Stimulated activated CD4-positive, alpha-beta T cell treated with anti-CD3 and anti-CD28 coated beads, Interleukin-1b, Interleukin-23, amount 100 ng/mL, for 4 hours (primary cell): ENCODE results near the gene SLFNL1.

ENCODE experiments used
- DNase-seq, 2 donors: peaks; one replicate each; pipeline ENCODE4 v3.0.0-alpha.2; 2020; ENCODE audit warnings: low read depth in 2 of 2

SLFNL1 gene

GRCh38 chr1:41020109-41020576 is 1.4 kb downstream of the SLFNL1 start:
- no peak for DNase-seq

GRCh38 chr1:41019353-41019745 is 2.2 kb downstream of the SLFNL1 start:
- DNase-seq = no peak

DNA sequence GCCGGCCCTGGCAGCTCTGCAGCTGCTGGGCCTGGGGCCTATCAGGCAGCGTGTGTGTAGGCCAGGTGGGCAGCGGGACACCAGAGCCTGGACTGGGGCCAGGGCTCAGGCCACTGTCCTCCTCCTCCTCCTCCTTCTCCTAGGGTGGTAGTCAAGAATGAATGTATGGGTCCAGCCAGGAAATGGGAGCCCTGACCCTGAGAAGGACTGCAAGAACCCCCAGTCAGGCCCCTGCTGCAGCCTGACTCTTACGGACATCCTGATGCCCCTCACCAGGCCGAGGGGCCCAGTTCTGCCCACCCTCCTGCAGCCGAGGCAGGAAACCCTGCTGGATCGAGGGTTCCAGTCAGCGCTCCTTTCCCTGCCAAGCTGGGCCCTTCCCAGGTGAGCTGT is 3.5 kb downstream of the SLFNL1 start:
- DNase-seq = no peak

DNA sequence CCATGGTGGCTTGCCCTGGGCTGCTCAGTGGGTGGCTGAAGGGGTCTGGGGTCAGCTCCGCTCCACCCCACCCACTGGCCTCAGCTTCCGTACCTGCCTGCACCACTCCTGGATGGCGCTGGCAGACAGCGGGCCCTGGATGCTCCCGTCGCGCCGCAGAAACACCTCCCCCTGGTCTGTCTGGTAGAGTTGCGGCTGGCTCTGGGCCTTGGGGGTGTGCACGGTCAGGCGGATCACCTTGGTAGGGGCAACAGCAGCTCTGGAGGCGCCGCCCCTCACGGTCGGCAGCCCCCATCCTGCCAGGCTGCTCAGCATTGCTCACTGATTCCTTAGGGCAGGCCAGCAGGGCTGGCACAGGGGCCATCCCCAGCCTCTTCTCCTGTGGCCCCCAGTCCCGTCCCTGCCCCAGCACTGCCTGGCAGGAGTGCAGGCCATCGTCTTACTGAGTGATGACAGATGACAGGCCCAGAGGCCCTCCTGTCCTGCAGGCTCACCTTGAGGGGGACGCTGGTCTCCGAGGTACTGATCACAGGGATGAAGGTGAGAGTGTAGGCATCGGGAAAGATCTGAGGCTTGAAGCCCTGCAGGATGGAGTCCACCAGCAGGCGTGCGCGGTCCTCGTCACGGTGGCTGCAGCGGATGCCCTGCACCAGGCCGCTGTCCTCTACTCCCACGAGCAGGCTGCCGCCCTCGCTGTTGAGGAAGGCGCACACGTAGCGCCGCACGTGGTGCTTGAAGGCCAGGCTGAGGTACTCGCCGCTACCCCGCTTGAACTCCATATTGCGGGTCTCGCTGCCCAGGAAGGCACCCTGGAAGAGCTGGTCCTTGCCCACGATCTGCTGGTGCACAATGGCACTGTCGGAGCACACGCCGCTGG is 4.1 kb downstream of the SLFNL1 start:
- no peak for DNase-seq

DNA sequence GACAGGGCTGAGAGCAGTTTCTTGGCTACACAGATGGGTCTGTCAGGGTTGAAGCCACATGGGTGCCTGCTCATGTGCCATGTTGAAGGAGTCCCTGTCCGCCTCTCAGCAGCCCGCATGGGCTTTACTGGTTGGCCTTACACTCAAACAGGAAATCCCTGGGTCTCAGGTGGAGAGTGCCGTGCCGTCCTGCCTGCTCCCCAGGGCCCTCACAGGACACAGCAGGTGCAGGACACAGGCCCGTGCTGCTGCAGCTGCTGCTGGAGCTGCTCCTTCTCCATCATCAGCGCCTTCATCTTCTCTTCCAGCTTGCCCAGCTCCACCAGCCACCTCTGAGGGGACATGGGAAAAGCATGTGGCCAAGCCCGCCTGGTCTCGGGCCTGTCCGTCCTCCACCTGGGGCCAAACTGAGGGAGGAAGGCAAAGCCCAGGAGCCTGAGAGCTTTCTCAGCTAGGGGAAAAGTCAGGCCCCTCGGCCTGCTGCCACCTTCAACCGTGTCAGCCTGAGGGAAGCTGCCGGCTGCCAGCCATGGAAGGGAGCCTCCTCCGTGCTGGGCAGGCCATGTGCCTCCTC is 5.5 kb downstream of the SLFNL1 start:
- DNase-seq = no peak

DNA sequence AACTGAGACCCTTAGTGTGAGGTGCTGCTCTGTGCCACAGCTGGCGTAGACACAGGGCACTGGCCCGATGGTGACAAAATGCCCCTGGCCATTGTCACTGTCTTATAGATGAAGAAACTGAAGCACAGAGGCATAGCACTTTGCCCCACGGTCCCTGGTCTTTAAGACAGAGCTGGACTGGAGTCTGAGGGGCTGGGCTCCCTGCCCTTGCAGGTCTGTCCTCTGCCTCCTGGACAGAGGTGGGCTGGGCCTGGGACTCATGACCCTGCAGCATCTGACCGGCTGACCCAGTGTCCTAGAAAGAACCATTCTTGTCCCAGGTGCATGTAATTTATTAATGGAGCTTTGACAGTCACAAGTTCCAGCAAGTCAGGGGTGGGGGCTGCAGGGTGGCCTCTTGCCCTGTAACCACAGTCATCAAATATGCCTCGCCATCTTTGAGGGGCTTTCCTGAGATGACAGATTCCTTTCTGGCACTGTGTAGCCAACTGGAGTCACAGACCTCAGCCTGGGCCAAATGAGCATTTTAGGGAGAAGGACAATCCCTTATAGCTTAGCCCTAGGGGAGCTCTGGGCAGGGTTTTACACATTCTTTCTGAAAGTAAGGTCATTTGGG is 6.1 kb downstream of the SLFNL1 start:
- DNase-seq = no peak

DNA sequence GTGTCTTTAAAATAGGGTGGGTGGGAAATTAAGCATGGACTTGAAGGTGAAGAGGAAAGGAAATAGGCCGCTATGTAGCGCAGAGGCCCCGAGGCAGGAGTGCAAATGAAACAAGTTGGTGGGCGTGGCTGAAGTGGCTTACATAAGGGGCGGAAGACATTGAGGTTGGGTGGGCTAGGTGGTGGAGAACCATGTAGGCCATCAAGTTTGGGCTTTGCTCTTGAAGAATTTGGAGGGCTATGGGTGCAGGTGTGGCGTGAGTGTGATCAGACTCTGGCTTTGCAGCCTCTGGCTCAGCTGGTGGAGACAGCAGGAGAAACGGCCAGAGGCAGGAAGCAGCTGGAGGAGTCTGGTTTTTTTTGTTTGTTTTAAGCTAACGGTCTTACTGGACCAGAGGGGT is 6.7 kb downstream of the SLFNL1 start:
- no peak for DNase-seq

- no peak for DNase-seq
Observed at GRCh38 chr1:41013796-41014195, 7.7 kb downstream of the SLFNL1 start.

- DNase-seq = no peak
Observed at GRCh38 chr1:41013024-41013423, 8.5 kb downstream of the SLFNL1 start.

- no peak for DNase-seq
Observed at GRCh38 chr1:41010345-41010744, 11.2 kb downstream of the SLFNL1 start.

DNA sequence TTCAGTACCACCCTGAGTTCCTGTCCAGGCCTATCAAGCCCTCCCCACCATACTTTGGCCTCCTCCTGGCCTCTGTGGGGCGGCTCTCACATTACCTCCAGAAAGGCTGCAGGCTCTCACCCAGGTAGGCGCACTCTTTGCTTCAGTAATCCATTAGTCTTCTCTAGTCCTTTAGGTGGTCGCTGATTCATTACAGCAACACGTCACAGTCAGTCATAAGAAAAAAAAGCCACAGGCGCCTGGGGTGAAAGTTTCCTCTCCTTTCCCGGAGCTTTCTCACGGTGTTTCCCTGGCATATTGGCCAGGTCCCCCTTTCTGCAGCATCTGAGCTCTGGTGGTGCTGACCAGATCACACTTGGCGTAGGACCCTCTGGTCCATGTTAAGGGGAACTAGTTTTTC is 12.1 kb downstream of the SLFNL1 start:
- DNase-seq = no peak

- DNase-seq = no peak
Observed at GRCh38 chr1:41006942-41007865, 14.3 kb downstream of the SLFNL1 start.

DNA sequence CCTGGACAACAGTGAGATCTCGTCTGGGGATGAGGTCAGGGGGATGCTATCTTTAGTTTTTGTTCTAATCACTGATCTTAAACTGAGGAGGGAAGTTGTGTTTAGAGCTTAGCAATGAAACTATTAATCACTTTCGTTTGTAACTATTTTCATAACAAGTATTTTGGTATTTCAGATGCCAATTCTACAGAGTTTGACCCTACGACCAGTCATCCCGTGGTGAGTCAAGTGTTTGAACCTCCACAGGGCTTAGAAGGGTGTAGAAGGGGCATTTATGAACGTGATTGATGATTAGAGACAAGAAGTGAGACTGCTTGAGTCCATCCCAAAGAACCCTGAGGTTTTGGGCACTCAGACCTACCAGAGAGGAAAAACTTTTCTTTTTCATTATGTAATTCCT is 15.6 kb downstream of the SLFNL1 start:
- DNase-seq = no peak

GRCh38 chr1:41003640-41004220 is 17.8 kb downstream of the SLFNL1 start:
- DNase-seq = peak; percentile 58 to 73

DNA sequence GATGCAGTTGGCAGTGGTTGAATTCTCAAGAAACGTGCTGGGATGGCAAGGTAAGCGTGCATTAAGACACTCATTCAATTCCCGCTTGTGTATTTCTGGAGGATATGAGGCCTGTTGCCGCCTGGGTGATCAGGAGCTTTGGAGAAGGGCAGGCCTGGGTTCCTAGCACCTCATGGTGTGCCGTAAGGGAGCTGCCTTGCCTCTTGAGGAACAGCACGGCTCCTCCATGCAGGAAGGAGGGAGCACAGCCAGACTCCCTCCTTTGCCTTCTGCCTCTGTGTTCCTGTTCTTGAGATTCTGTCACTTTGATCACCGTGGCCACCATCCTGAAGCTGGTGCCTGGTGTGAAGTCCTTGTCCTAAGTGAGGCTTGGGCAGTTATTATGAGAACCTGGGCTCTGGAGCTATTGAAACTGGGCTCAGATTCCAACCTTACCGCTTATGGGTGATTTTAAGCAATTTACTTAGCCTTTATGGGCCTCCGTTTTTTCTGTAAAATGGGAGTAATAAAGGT is 18.3 kb downstream of the SLFNL1 start:
- no peak for DNase-seq

GRCh38 chr1:40998668-40999067 is 22.9 kb downstream of the SLFNL1 start:
- no peak for DNase-seq

- DNase-seq = no peak
Observed at GRCh38 chr1:40997096-40997495, 24.4 kb downstream of the SLFNL1 start.

DNA sequence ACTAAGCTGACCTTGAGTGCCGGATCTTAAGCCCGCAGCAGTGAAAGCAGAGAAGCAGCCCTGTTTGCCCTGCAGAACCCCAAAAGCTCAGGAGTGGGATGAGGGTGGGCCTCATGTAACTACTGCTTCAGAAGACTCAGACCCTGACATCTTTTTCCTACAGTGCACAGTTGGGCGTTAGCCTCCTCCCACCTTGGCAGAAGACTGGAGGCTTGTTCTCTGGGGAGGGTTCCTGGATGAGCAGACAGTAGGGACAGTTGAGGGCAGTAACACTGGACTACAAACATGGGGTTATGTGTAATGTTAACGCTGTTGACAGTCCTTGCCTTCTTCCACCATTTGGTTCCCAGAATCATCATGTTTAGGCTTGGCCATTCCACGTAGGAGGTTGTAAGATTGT is 32.5 kb downstream of the SLFNL1 start:
- DNase-seq = no peak

GRCh38 chr1:40988280-40988679 is 33.2 kb downstream of the SLFNL1 start:
- DNase-seq = no peak

GRCh38 chr1:40987439-40988276 is 33.9 kb downstream of the SLFNL1 start:
- no peak for DNase-seq
